SK-N-SH (cell line): Measurements from ENCODE around the gene OSBPL2. TPM values are rescaled to one million over a fixed set of nuclear protein-coding genes. Genes with fewer than 3 reads are reported as not detected.

Source experiments
- CTCF ChIA-PET: fragments of 300-600, 350-600 bp; formaldehyde crosslinking; extraction: SDS; loops from one replicate; lab custom pipeline; 2021; lab: Yijun Ruan, JAX
- POLR2A ChIA-PET: fragments of 350-600 bp; sonication (Branson Sonifier 250); formaldehyde crosslinking; extraction: SDS; loops from one replicate; lab custom pipeline; 2020; ENCODE audit warnings: antibody characterized with exemption, inconsistent platforms; lab: Yijun Ruan, JAX
- DNase-seq: peaks from one replicate; pipeline ENCODE4 v3.0.0; 2012
- H2AFZ ChIP-seq: fragments of 200-600 bp; sonication (generic); 2 replicates; pipeline ENCODE4 v1.8.1; 2016; ENCODE audit warnings: antibody characterized with exemption, mild to moderate bottlenecking, low read depth
- H3F3A ChIP-seq: fragments of 200-600 bp; sonication (generic); replicated peaks from 2 replicates; pipeline ENCODE3; 2016; ENCODE audit warnings: antibody characterized with exemption, mild to moderate bottlenecking; ENCODE audit not compliant: insufficient read depth
- H3K27ac ChIP-seq, 2 experiments: fragments of 200-500 bp in 1 of 2; fragments of 200-600 bp in 1 of 2; sonication (Bioruptor generic) in 1 of 2; sonication (generic), shearing (Covaris generic) in 1 of 2; 2 replicates each; pipeline versions ENCODE4 v1.5.1 to v1.6.1; 2014 to 2016; ENCODE audit warnings: low read depth in 2 of 2, inconsistent platforms in 1 of 2, low read length in 1 of 2, mild to moderate bottlenecking in 1 of 2, mixed read lengths in 1 of 2
- H3K27me3 ChIP-seq: fragments of 200-600 bp; sonication (generic), shearing (Covaris generic); 2 replicates; pipeline ENCODE4 v1.6.1; 2016; ENCODE audit warnings: mixed run types; ENCODE audit not compliant: insufficient read depth
- H3K36me3 ChIP-seq, 2 experiments: fragments of 200-500 bp in 1 of 2; fragments of 200-600 bp in 1 of 2; sonication (Bioruptor generic) in 1 of 2; sonication (generic) in 1 of 2; replicated peaks in 1 of 2; 2 replicates each; pipeline versions ENCODE3 to v1.5.1; 2014 to 2016; ENCODE audit warnings: low read length in 1 of 2, mild to moderate bottlenecking in 1 of 2; ENCODE audit not compliant: insufficient read depth in 2 of 2, control insufficient read depth in 1 of 2
- H3K4me1 ChIP-seq, 2 experiments: fragments of 200-500 bp in 1 of 2; fragments of 200-600 bp in 1 of 2; sonication (Bioruptor generic) in 1 of 2; sonication (generic), shearing (Covaris generic) in 1 of 2; 2 replicates each; pipeline versions ENCODE4 v1.5.1 to v1.6.1; 2014 to 2016; ENCODE audit warnings: low read depth in 1 of 2, low read length in 1 of 2, mixed run types in 1 of 2; ENCODE audit not compliant: insufficient read depth in 2 of 2, control insufficient read depth in 1 of 2
- H3K4me2 ChIP-seq: fragments of 200-600 bp; sonication (generic), shearing (Covaris generic); 2 replicates; pipeline ENCODE4 v1.6.1; 2017; ENCODE audit warnings: mixed run types
- H3K4me3 ChIP-seq, 2 experiments: fragments of 200-500 bp in 1 of 2; fragments of 200-600 bp in 1 of 2; sonication (Bioruptor generic) in 1 of 2; sonication (generic), shearing (Covaris generic) in 1 of 2; 2 replicates each; pipeline versions ENCODE4 v1.5.1 to v1.8.1; 2014 to 2016; ENCODE audit warnings: low read depth in 2 of 2, inconsistent platforms in 1 of 2, low read length in 1 of 2, mild to moderate bottlenecking in 1 of 2, mixed read lengths in 1 of 2, moderate library complexity in 1 of 2
- H3K79me2 ChIP-seq: fragments of 200-600 bp; sonication (generic); 2 replicates; pipeline ENCODE4 v1.8.1; 2017; ENCODE audit warnings: mild to moderate bottlenecking; ENCODE audit not compliant: insufficient read depth
- H3K9ac ChIP-seq: fragments of 200-600 bp; sonication (generic); 2 replicates; pipeline ENCODE4 v1.6.1; 2017; ENCODE audit warnings: mixed run types
- H3K9me2 ChIP-seq: fragments of 200-600 bp; sonication (generic); 2 replicates; pipeline ENCODE4 v1.6.1; 2017; ENCODE audit warnings: mixed run types
- H3K9me3 ChIP-seq: fragments of 200-600 bp; sonication (generic); 2 replicates; pipeline ENCODE4 v1.6.1; 2017; ENCODE audit warnings: mixed run types, mild to moderate bottlenecking, moderate library complexity
- H4K20me1 ChIP-seq: fragments of 200-600 bp; sonication (generic); 2 replicates; pipeline ENCODE4 v1.6.1; 2017; ENCODE audit warnings: mild to moderate bottlenecking, mixed run types; ENCODE audit not compliant: insufficient read depth
- CHD2 ChIP-seq: fragments of 150-350 bp; IDR thresholded peaks from 2 replicates; pipeline ENCODE4 v1.6.1; 2018; ENCODE audit warnings: low read length; ENCODE audit not compliant: partially characterized antibody
- ELF1 ChIP-seq: IDR thresholded peaks from 2 replicates; pipeline ENCODE4 v1.4.0; 2012
- EP300 ChIP-seq, 2 experiments: IDR thresholded peaks; 2 replicates each; pipeline versions ENCODE4 v1.4.0 to v1.6.1; 2012; ENCODE audit warnings: borderline replicate concordance in 1 of 2, low read depth in 1 of 2, low read length in 1 of 2
- EZH2phosphoT487 ChIP-seq: fragments of 200-600 bp; sonication (generic); IDR thresholded peaks from 2 replicates; pipeline ENCODE4 v1.6.1; 2017; ENCODE audit warnings: low read depth, mixed run types, mild to moderate bottlenecking, antibody characterized with exemption, moderate library complexity, borderline replicate concordance
- FOSL2 ChIP-seq: IDR thresholded peaks from 2 replicates; pipeline ENCODE4 v1.4.0; 2012; ENCODE audit warnings: low read depth, mild to moderate bottlenecking, moderate library complexity, borderline replicate concordance
- FOXJ3 ChIP-seq: sonication (generic); formaldehyde crosslinking; IDR thresholded peaks from 2 replicates; pipeline ENCODE4 v1.5.1; 2020; ENCODE audit warnings: mild to moderate bottlenecking, missing genetic modification reagents
- NRF1 ChIP-seq: IDR thresholded peaks from 2 replicates; pipeline ENCODE4 v1.6.1; 2012; ENCODE audit warnings: low read depth, mild to moderate bottlenecking, low read length
- RCOR1 ChIP-seq: fragments of 150-350 bp; IDR thresholded peaks from 2 replicates; pipeline ENCODE4 v1.6.1; 2017; ENCODE audit warnings: antibody characterized with exemption, low read length
- RFX5 ChIP-seq: IDR thresholded peaks from 2 replicates; pipeline ENCODE4 v1.6.1; 2012; ENCODE audit warnings: mild to moderate bottlenecking, improper control_type of control experiment, low read length
- RXRA ChIP-seq: IDR thresholded peaks from 2 replicates; pipeline ENCODE4 v1.4.0; 2012; ENCODE audit warnings: low read depth, mild to moderate bottlenecking, borderline replicate concordance
- SIN3A ChIP-seq: IDR thresholded peaks from 2 replicates; pipeline ENCODE4 v1.6.1; 2012; ENCODE audit warnings: low read depth, mild to moderate bottlenecking, low read length, moderate library complexity, borderline replicate concordance
- SMC3 ChIP-seq: IDR thresholded peaks from 2 replicates; pipeline ENCODE4 v1.6.1; 2012; ENCODE audit warnings: low read depth, low read length, improper control_type of control experiment
- TAF1 ChIP-seq: IDR thresholded peaks from 2 replicates; pipeline ENCODE4 v1.6.1; 2012; ENCODE audit warnings: low read depth, mild to moderate bottlenecking, low read length, moderate library complexity, borderline replicate concordance
- TEAD4 ChIP-seq: IDR thresholded peaks from 2 replicates; pipeline ENCODE4 v1.4.0; 2012; ENCODE audit warnings: mild to moderate bottlenecking, borderline replicate concordance; ENCODE audit not compliant: insufficient read depth
- YY1 ChIP-seq: IDR thresholded peaks from 2 replicates; pipeline ENCODE4 v1.4.0; 2012; ENCODE audit warnings: low read depth, mild to moderate bottlenecking
- ZBTB33 ChIP-seq: IDR thresholded peaks from 2 replicates; pipeline ENCODE4 v1.4.0; 2012; ENCODE audit warnings: low read depth, borderline replicate concordance
- WGBS: methylation state at CpG from one replicate; pipeline ENCODE4 v1.1.6; 2017; ENCODE audit warnings: low lambda C conversion rate; 5-methylcytosine and 5-hydroxymethylcytosine counted together
- polyA plus RNA-seq, 3 experiments: library from polyadenylated mRNA; depleted of rRNA; stranded (reverse); fragments of >200 nt; gene quantifications; 2 replicates each; pipeline ENCODE4 v1.2.3, GENCODE V29; 2012

Gene OSBPL2
- polyA plus RNA-seq, 1 of the 3 experiments (the other 2 are of a cell fraction): 17.7 TPM

GRCh38 chr20:62309198-62309944 lies 71.0 kb downstream of the OSBPL2 start (continued):
- TF ChIP-seq TAF1 (no peak), FOXJ3 (CRISPR knock-in tag) (no peak), TEAD4 (no peak), EP300 (IDR thresholded peaks at IDR 0.05; ENCODE audit: borderline replicate concordance in 1 of 2, low read depth in 1 of 2, low read length in 1 of 2) (no peak), SIN3A (no peak), RFX5 (no peak)
- TF ChIP-seq, all 33 proteins: peak for 0

GRCh38 chr20:62309947-62310756 lies 71.8 kb downstream of the OSBPL2 start:
- 91% methylated on average over 13 of the region's 29 CpGs for WGBS
- no peaks in the 10 kb centered on the region for H3K27me3 ChIP-seq
- ChIA-PET POLR2A (no interaction called here), CTCF (interaction anchor here (1.8 kb wide), 1 partner anchor 72 kb away, joined by 5 read pairs; no protein-coding TSS in a partner anchor)
- TF ChIP-seq SMC3 (no peak), ELF1 (no peak), RXRA (no peak), EZH2phosphoT487 (no peak), NRF1 (no peak), CHD2 (no peak), FOSL2 (no peak), YY1 (no peak), EP300 (IDR thresholded peaks at IDR 0.05; ENCODE audit: borderline replicate concordance in 1 of 2, low read depth in 1 of 2, low read length in 1 of 2) (no peak), RCOR1 (no peak), SIN3A (no peak), ZBTB33 (no peak), RFX5 (no peak)
- no peak for DNase-seq
- peaks cover 34% of the 10 kb centered on the region for H4K20me1 ChIP-seq
- H3K9me3 ChIP-seq: no peaks in the 10 kb centered on the region
- no peak overlapping the region for H3K9ac ChIP-seq
- no peak overlapping the region for H3K27ac ChIP-seq
- no peak overlapping the region for H2AFZ ChIP-seq
- H3K4me3 ChIP-seq: no peak overlapping the region
- H3K4me1 ChIP-seq: peaks cover 0 to 9% of the 10 kb centered on the region in 2 experiments; a peak in 1 of 4 replicates
- no peaks in the 10 kb centered on the region for H3K9me2 ChIP-seq
- peaks cover 13% of the 10 kb centered on the region for H3F3A ChIP-seq
- no peak overlapping the region for H3K4me2 ChIP-seq
- peaks cover 20% of the 10 kb centered on the region for H3K79me2 ChIP-seq
- H3K36me3 ChIP-seq: peaks cover 0 to 91% of the 10 kb centered on the region in 2 experiments
